GM13977 (cell line): Measurements from ENCODE around the gene ITSN2.

ENCODE experiments used
- DNase-seq: peaks from one replicate; pipeline ENCODE4 v3.0.0; 2012; ENCODE audit warnings: low spot score
- in situ Hi-C: fragments of 300-500 bp; cut with MboI; formaldehyde crosslinking; loops from one replicate; pipeline ENCODE4 v1.12.0; 2022; ENCODE audit warnings: low sequenced_read_pairs, low pct_unique_long_range_greater_than_20kb, mixed read lengths, inconsistent platforms; ENCODE audit not compliant: unreplicated experiment
- TF ChIP-seq, protein P1 (sequence below): IDR thresholded peaks from 2 replicates; pipeline ENCODE4 v1.5.1; 2012; ENCODE audit warnings: mild to moderate bottlenecking, control low read depth; ENCODE audit not compliant: insufficient read depth; ENCODE audit errors: extremely low read depth, missing control alignments

The ITSN2 gene

DNA sequence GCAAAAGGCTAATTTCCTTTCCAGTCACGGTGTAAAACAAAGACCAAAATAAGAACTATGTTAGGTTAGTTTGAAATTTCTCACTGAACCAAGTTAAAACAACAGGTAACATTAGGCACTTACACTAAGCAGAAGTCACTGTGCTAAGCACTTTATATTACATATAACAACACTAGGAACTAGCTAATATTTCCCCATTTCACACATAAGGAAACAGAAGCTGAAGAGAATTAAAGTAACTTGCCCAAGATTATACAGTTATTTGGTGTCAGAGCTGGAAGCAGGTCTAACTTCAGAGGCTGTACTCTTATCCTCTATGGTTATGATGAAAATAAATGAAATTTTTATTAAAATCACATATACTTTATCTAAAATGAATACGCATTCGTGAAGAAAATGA, 5.9 kb downstream of the ITSN2 start:
- no peak for DNase-seq
- in situ Hi-C loops: no loop called here
- TF ChIP-seq, protein P1, sequence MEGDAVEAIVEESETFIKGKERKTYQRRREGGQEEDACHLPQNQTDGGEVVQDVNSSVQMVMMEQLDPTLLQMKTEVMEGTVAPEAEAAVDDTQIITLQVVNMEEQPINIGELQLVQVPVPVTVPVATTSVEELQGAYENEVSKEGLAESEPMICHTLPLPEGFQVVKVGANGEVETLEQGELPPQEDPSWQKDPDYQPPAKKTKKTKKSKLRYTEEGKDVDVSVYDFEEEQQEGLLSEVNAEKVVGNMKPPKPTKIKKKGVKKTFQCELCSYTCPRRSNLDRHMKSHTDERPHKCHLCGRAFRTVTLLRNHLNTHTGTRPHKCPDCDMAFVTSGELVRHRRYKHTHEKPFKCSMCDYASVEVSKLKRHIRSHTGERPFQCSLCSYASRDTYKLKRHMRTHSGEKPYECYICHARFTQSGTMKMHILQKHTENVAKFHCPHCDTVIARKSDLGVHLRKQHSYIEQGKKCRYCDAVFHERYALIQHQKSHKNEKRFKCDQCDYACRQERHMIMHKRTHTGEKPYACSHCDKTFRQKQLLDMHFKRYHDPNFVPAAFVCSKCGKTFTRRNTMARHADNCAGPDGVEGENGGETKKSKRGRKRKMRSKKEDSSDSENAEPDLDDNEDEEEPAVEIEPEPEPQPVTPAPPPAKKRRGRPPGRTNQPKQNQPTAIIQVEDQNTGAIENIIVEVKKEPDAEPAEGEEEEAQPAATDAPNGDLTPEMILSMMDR: no peak

DNA sequence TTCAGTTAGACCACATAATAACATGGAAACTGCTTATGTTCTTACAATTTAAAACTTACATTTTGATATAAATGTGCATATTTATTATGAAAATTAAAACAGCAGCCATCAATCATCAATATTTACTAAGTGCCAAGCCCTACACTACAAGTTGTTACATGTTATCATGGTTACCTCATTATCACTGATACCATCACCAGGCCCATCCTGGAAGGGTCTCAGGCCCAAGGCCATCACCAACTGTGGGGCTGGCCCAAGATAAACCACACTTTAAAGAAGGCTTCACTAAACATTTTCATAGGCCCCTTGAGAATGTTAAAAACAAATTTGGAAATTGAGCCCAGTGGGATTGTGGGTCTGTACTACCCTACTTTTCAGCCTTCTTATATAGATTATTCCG, 6.4 kb downstream of the ITSN2 start:
- no peak for DNase-seq
- TF ChIP-seq, protein P1: no peak
- in situ Hi-C loops: no loop called here

DNA sequence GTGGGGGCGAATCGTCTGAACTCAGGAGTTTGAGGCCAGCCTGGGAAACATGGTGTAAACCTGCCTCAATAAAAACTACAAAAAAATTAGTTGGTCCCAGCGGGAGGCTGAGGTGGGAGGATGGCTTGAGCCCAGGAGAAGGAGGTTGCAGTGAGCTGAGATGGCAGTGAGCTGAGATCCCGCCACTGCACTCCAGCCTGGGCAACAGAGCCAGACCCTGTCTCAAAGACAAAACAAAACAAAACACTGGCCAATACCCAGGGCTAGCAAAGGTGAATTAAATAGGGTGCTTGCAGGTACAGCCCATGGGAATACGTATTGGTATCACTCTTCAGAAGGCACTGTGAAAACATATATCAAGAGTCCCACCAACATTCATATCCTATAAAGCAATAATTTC, 7.0 kb downstream of the ITSN2 start:
- TF ChIP-seq, protein P1: no peak
- no peak for DNase-seq
- in situ Hi-C loops: no loop called here

DNA sequence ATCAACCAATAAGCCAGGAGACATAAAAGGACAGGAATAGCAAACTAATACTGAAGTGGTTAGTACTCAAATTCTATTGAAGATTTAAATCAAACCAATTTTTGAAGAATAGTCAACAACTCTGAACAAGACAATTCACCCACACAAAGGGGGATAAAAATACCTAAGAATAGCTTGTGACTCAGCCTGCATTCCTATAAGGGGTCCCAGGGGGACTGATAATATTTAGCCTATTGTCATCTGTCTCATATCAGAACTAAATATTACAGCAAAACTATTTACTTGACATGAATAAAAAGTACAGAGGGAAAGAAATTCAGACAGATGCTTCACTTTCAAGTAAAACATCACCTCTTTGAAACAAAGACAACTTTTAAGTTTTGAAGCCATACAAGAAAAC, 7.7 kb downstream of the ITSN2 start:
- in situ Hi-C loops: no loop called here

DNA sequence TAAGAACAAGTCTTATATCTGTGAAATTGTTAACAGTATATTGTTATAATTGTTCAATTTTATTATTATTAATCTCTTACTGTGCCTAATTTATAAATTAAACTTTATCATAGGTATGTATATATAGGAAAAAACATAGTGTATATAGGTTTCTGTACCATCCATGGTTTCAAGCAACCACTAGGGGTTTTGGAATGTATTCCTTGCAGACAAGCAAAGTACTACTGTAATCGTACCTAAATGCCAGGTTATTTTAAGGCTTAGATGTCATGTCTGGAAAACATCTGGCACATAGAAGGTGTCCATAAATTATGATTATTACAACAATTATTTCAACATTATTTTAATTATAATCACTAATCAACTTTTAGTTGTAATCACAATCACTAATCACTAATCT, 8.4 kb downstream of the ITSN2 start:
- TF ChIP-seq, protein P1: no peak
- in situ Hi-C loops: no loop called here
- DNase-seq: no peak

More for the DNA sequence above, 7.7 kb downstream of the ITSN2 start:
- DNase-seq: no peak
- TF ChIP-seq, protein P1: no peak

DNA sequence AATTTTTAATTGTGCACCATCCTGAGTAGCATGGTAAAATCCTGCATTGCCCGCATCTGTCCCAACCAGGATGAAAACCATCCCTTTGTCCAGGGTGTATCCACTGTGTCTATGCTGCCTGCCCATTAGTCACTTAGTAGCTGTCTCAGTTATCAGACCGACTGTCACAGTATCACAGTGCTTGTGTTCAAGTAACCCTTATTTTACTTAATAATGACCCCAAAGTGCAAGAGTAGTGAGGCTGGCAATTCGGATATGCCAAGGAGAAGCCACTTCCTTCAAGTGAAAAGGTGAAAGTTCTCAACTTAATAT, 8.8 kb downstream of the ITSN2 start:
- DNase-seq: no peak
- in situ Hi-C loops: no loop called here
- TF ChIP-seq, protein P1: no peak
